Prostate gland (tissue), 2 donors: ENCODE measurements around the gene ZNF414.

Experiments
- CTCF ChIP-seq, 4 experiments: fragments of 200-600 bp in 2 of 4; fragments of 450-650 bp in 2 of 4; sonication (generic) in 2 of 4; IDR thresholded peaks; 1 replicate in 3 of 4; 2 replicates in 1 of 4; pipeline ENCODE4 v1.5.1; 2016 to 2019; ENCODE audit warnings: antibody characterized with exemption in 4 of 4, mild to moderate bottlenecking in 2 of 4, moderate library complexity in 2 of 4
- POLR2A ChIP-seq: fragments of 450-650 bp; IDR thresholded peaks from one replicate; pipeline ENCODE4 v1.6.1; 2016; ENCODE audit warnings: antibody characterized with exemption, mild to moderate bottlenecking

GRCh38 chr19:8485561-8486371, 28.2 kb downstream of the ZNF414 start:
- no peak for TF ChIP-seq CTCF (IDR thresholded peaks at IDR 0.05)
- TF ChIP-seq POLR2A, result no peak
